H1 (cell line): ENCODE data around the gene ANKS1A. TPM values are rescaled to one million over a fixed set of nuclear protein-coding genes. Genes with fewer than 3 reads are reported as not detected.

ENCODE experiments used
- CTCF ChIA-PET: fragments of 300-600 bp; sonication (Branson Sonifier 250); formaldehyde crosslinking; loops from one replicate; lab custom pipeline; 2021; ENCODE audit not compliant: partially characterized antibody; lab: Charles Lee
- POLR2A ChIA-PET: fragments of 300-600 bp; sonication (Branson Sonifier 250); formaldehyde crosslinking; loops from one replicate; lab custom pipeline; 2021; ENCODE audit warnings: inconsistent platforms; ENCODE audit not compliant: partially characterized antibody; lab: Charles Lee
- DNase-seq, 2 experiments: peaks; one replicate each; pipeline versions ENCODE4 v3.0.0 to v3.0.0-alpha.2; 2010 to 2022; ENCODE audit warnings: low spot score in 2 of 2, low read depth in 1 of 2, mixed read lengths in 1 of 2
- FAIRE-seq: peaks from 2 replicates; lab custom pipeline; 2011; peaks lifted over from hg19 to GRCh38; lab: Jason Lieb, UNC
- H2AFZ ChIP-seq: 2 replicates; pipeline ENCODE4 v1.8.1; 2012; ENCODE audit warnings: low read length, inconsistent platforms
- H2AK5ac ChIP-seq: 2 replicates; pipeline ENCODE4 v1.6.1; 2013; ENCODE audit warnings: low read depth, low read length
- H2BK120ac ChIP-seq: replicated peaks from 2 replicates; pipeline ENCODE3; 2013; ENCODE audit warnings: low read depth, low read length, inconsistent platforms
- H2BK12ac ChIP-seq: 2 replicates; pipeline ENCODE4 v1.6.1; 2013; ENCODE audit warnings: low read depth, low read length
- H2BK15ac ChIP-seq: 2 replicates; pipeline ENCODE4 v1.6.1; 2013; ENCODE audit warnings: low read length
- H2BK20ac ChIP-seq: 2 replicates; pipeline ENCODE4 v1.6.1; 2013; ENCODE audit warnings: low read length
- H2BK5ac ChIP-seq: 2 replicates; pipeline ENCODE4 v1.6.1; 2013; ENCODE audit warnings: low read depth, low read length
- H3K14ac ChIP-seq: 2 replicates; pipeline ENCODE4 v1.6.1; 2013; ENCODE audit warnings: inconsistent platforms; ENCODE audit not compliant: insufficient read length
- H3K18ac ChIP-seq: 2 replicates; pipeline ENCODE4 v1.6.1; 2013; ENCODE audit warnings: low read length; ENCODE audit errors: extremely low read depth
- H3K23ac ChIP-seq: 2 replicates; pipeline ENCODE4 v1.6.1; 2013; ENCODE audit warnings: inconsistent platforms; ENCODE audit not compliant: insufficient read length
- H3K23me2 ChIP-seq: 2 replicates; pipeline ENCODE4 v1.6.1; 2013; ENCODE audit warnings: low read depth, low read length
- H3K27ac ChIP-seq: 2 replicates; pipeline ENCODE4 v1.6.1; 2011; ENCODE audit warnings: low read depth, low read length, inconsistent platforms
- H3K27me3 ChIP-seq, 4 experiments: replicated peaks in 1 of 4; 1 replicate in 1 of 4; 2 replicates in 3 of 4; pipeline versions ENCODE4 v1.6.1 to v1.8.1; 2011 to 2013; ENCODE audit warnings: low read length in 3 of 4, mild to moderate bottlenecking in 3 of 4, inconsistent platforms in 2 of 4, mixed read lengths in 2 of 4, moderate library complexity in 1 of 4; ENCODE audit not compliant: control insufficient read depth in 3 of 4, insufficient read depth in 3 of 4; ENCODE audit errors: extremely low read depth in 1 of 4
- H3K36me3 ChIP-seq, 4 experiments: 2 replicates each; pipeline versions ENCODE4 v1.6.1 to v1.8.1; 2011 to 2013; ENCODE audit warnings: mild to moderate bottlenecking in 4 of 4, low read length in 3 of 4, moderate library complexity in 2 of 4, control low read depth in 1 of 4, inconsistent platforms in 1 of 4; ENCODE audit not compliant: insufficient read depth in 4 of 4, control insufficient read depth in 2 of 4
- H3K4ac ChIP-seq: replicated peaks from 2 replicates; pipeline ENCODE3; 2013; ENCODE audit warnings: low read length, low read depth, mixed read lengths, inconsistent platforms; ENCODE audit not compliant: insufficient read length
- H3K4me1 ChIP-seq, 4 experiments: replicated peaks in 1 of 4; 1 replicate in 1 of 4; 2 replicates in 3 of 4; pipeline versions ENCODE4 v1.6.1 to v1.8.1; 2011 to 2013; ENCODE audit warnings: low read length in 3 of 4, inconsistent platforms in 2 of 4, mixed read lengths in 1 of 4; ENCODE audit not compliant: insufficient read depth in 4 of 4, control insufficient read depth in 3 of 4
- H3K4me2 ChIP-seq, 2 experiments: 2 replicates each; pipeline versions ENCODE4 v1.6.1 to v1.8.1; 2011 to 2013; ENCODE audit warnings: low read depth in 2 of 2, low read length in 2 of 2, control low read depth in 1 of 2, inconsistent platforms in 1 of 2, mild to moderate bottlenecking in 1 of 2; ENCODE audit not compliant: insufficient read depth in 1 of 2
- H3K4me3 ChIP-seq, 4 experiments: fragments of 200-600, 300-600 bp in 1 of 4; sonication (generic), shearing (Covaris generic), sonication (Bioruptor Twin) in 1 of 4; 2 replicates each; pipeline versions ENCODE4 v1.5.1 to v1.8.1; 2011 to 2016; ENCODE audit warnings: low read length in 4 of 4, low read depth in 3 of 4, control low read depth in 2 of 4, inconsistent platforms in 2 of 4, mild to moderate bottlenecking in 2 of 4, mixed read lengths in 1 of 4, moderate library complexity in 1 of 4; ENCODE audit not compliant: insufficient read depth in 2 of 4; ENCODE audit errors: extremely low read depth in 1 of 4
- H3K56ac ChIP-seq: replicated peaks from 2 replicates; pipeline ENCODE3; 2013; ENCODE audit warnings: low read depth, mild to moderate bottlenecking, mixed read lengths, low read length, inconsistent platforms; ENCODE audit not compliant: insufficient read length
- H3K79me1 ChIP-seq: 2 replicates; pipeline ENCODE4 v1.6.1; 2013; ENCODE audit warnings: low read depth, low read length, control low read depth
- H3K79me2 ChIP-seq, 2 experiments: 2 replicates each; pipeline versions ENCODE4 v1.6.1 to v1.8.1; 2012 to 2013; ENCODE audit warnings: low read length in 2 of 2, mild to moderate bottlenecking in 2 of 2, inconsistent platforms in 1 of 2; ENCODE audit not compliant: insufficient read depth in 2 of 2, control insufficient read depth in 1 of 2
- H3K9ac ChIP-seq, 4 experiments: replicated peaks in 1 of 4; 1 replicate in 1 of 4; 2 replicates in 3 of 4; pipeline versions ENCODE4 v1.6.1 to v1.8.1; 2011 to 2013; ENCODE audit warnings: low read depth in 3 of 4, low read length in 3 of 4, control low read depth in 2 of 4, mild to moderate bottlenecking in 2 of 4, moderate library complexity in 2 of 4, inconsistent platforms in 1 of 4; ENCODE audit errors: extremely low read depth in 1 of 4
- H3K9me3 ChIP-seq, 2 experiments: 2 replicates each; pipeline versions ENCODE4 v1.6.1 to v1.8.1; 2012 to 2013; ENCODE audit warnings: mild to moderate bottlenecking in 2 of 2, moderate library complexity in 2 of 2, control low read depth in 1 of 2, inconsistent platforms in 1 of 2, low read depth in 1 of 2, low read length in 1 of 2, mixed read lengths in 1 of 2; ENCODE audit not compliant: insufficient read depth in 2 of 2
- H4K20me1 ChIP-seq, 2 experiments: replicated peaks in 1 of 2; 2 replicates each; pipeline versions ENCODE3 to v1.8.1; 2011 to 2013; ENCODE audit warnings: inconsistent platforms in 2 of 2, low read length in 2 of 2, mild to moderate bottlenecking in 1 of 2; ENCODE audit not compliant: insufficient read depth in 2 of 2, control insufficient read depth in 1 of 2
- H4K5ac ChIP-seq: 2 replicates; pipeline ENCODE4 v1.6.1; 2013; ENCODE audit warnings: low read length, low read depth, mixed read lengths, inconsistent platforms; ENCODE audit not compliant: insufficient read length
- H4K8ac ChIP-seq: 2 replicates; pipeline ENCODE4 v1.8.0; 2013; ENCODE audit warnings: mild to moderate bottlenecking, moderate library complexity, low read length, inconsistent platforms; ENCODE audit not compliant: insufficient read depth; ENCODE audit errors: extremely low read depth
- H4K91ac ChIP-seq: replicated peaks from 2 replicates; pipeline ENCODE3; 2013; ENCODE audit warnings: low read length, mixed read lengths, inconsistent platforms; ENCODE audit not compliant: insufficient read length
- ZNF274 ChIP-seq: IDR thresholded peaks from 2 replicates; pipeline ENCODE4 v1.7.0; 2012; ENCODE audit warnings: low read length, borderline replicate concordance; ENCODE audit errors: extremely low read depth
- WGBS, 2 experiments: shearing (Covaris generic) in 1 of 2; methylation state at CpG; one replicate each; pipeline versions ENCODE4 v1.1.6 to v1.1.7; 2013 to 2015; ENCODE audit warnings: low lambda C conversion rate in 2 of 2, mixed read lengths in 2 of 2, inconsistent platforms in 1 of 2, low coverage in 1 of 2, missing lambda C conversion rate in 1 of 2; ENCODE audit not compliant: insufficient replicate concordance in 2 of 2, insufficient coverage in 1 of 2, insufficient read length in 1 of 2; ENCODE audit errors: extremely low coverage in 1 of 2, missing lambda C conversion rate in 1 of 2; 5-methylcytosine and 5-hydroxymethylcytosine counted together
- polyA plus RNA-seq, 7 experiments: library from polyadenylated mRNA; depleted of rRNA in 3 of 7; stranded (reverse) in 5 of 7; unstranded in 2 of 7; fragments of >200 nt in 5 of 7; fragments of 200-250 nt in 2 of 7; gene quantifications; 1 replicate in 5 of 7; 2 replicates in 1 of 7; 4 replicates in 1 of 7; pipeline versions ENCODE4 v1.2.1 to v1.2.3, GENCODE V29; 2011 to 2013; ENCODE audit warnings: missing spikeins in 2 of 7, mixed read lengths in 2 of 7
- total RNA-seq: library from RNA; stranded (reverse); fragmentation: NEBNext Ultra II Directional; extraction: Animal tissue kit (Norgen Biotek cat#: 25700); gene quantifications from 2 replicates; pipeline ENCODE4 v1.2.1, GENCODE V29; 2021

ANKS1A gene
- total and polyA plus RNA-seq, 2 of the 8 experiments (the other 6 are each of a cell fraction or from before 2014, with no cell fraction given), result 9.8 to 30.9 TPM

- Histone ChIP-seq H3K4me2 (no peak overlapping the region), H3K79me2 (no peaks in the 10 kb centered on the region), H3K14ac (no peak overlapping the region), H2BK15ac (no peak overlapping the region), H2BK20ac (no peak overlapping the region), H2AFZ (no peak overlapping the region), H3K56ac (no peak overlapping the region), H2BK12ac (no peak overlapping the region), H3K18ac (no peak overlapping the region), H4K8ac (no peak overlapping the region), H3K23me2 (no peaks in the 10 kb centered on the region), H2AK5ac (no peak overlapping the region), H3K79me1 (no peaks in the 10 kb centered on the region), H3K27ac (no peak overlapping the region), H3K4ac (no peak overlapping the region), H3K9ac (no peak overlapping the region), H3K9me3 (peaks cover 0 to 4% of the 10 kb centered on the region in 2 experiments; a peak in 1 of 4 replicates), H2BK120ac (no peak overlapping the region), H3K4me1 (no peaks in the 10 kb centered on the region), H4K91ac (no peak overlapping the region), H2BK5ac (no peak overlapping the region), H4K5ac (no peak overlapping the region), H3K4me3 (no peak overlapping the region), H3K36me3 (no peaks in the 10 kb centered on the region), H4K20me1 (no peaks in the 10 kb centered on the region), H3K23ac (no peak overlapping the region), H3K27me3 (no peaks in the 10 kb centered on the region)
- ChIA-PET POLR2A (no interaction called here), CTCF (interaction anchor here (0.9 to 3.0 kb wide), 6 partner anchors 12 to 137 kb away, joined by 3 to 12 read pairs (median 4); no protein-coding TSS in a partner anchor)
- no peak for TF ChIP-seq ZNF274
- DNase-seq, result no peak
- 88% methylated on average over 1 of the region's 1 CpG; no CpG with 5 or more reads in 1 of the 2 experiments for WGBS, 2 experiments
- FAIRE-seq, result no peak
These were observed 235.3 kb downstream of the ANKS1A start for GRCh38 chr6:35124356-35124755.
